ENCODE data around the gene SLC16A13. TPM values are rescaled to one million over a fixed set of nuclear protein-coding genes. Genes with fewer than 3 reads are reported as not detected.

Gene SLC16A13
- total RNA-seq, 6 experiments from 2014 or later: 14.7 to 66.4 (median 39.5) TPM

MicroRNA genes within 50 kb of the gene (microRNA counts, 767-probe panel; counts per million panel counts)
- 237 counts per million for microRNA hsa-miR-195-5p
- microRNA hsa-miR-497-5p: 237 counts per million

Small RNAs within 50 kb of the gene (small RNA-seq; reads per million reads assigned to genes)
- 0 reads per million in 2 experiments for gene AC120057.1

Other genes with a start within 250 kb of the SLC16A13 start
- gene TEKT1, start 204.3 kb upstream of the SLC16A13 start, total RNA-seq: not detected
- gene ALOX12, start 40.0 kb upstream of the SLC16A13 start, total RNA-seq: under 1 TPM in 2 of 6 experiments, not detected in 4; 0.17 to 0.27 TPM
- 100 to 1,000 TPM in 3 of 6 experiments, 10 to 100 TPM in 3; 72.5 to 141 (median 108) TPM for gene RNASEK, start 23.4 kb upstream of the SLC16A13 start, total RNA-seq
- 1 to 10 TPM in 5 of 6 experiments, under 1 TPM in 1; 0.71 to 3.5 (median 1.5) TPM for gene BCL6B, start 13.0 kb upstream of the SLC16A13 start, total RNA-seq
- 10 to 100 TPM in 1 of 6 experiments, 1 to 10 TPM in 4, under 1 TPM in 1; 0.84 to 10.2 (median 2.4) TPM for gene SLC16A11, start 8.1 kb downstream of the SLC16A13 start, total RNA-seq
- 1 to 10 TPM in 4 of 6 experiments, under 1 TPM in 2; 0.77 to 2.6 (median 1.5) TPM for gene CLEC10A, start 44.2 kb downstream of the SLC16A13 start, total RNA-seq
- gene ASGR2, start 78.8 kb downstream of the SLC16A13 start, total RNA-seq: 100 to 1,000 TPM; 412 to 553 (median 461) TPM
- gene ASGR1, start 143.4 kb downstream of the SLC16A13 start, total RNA-seq: 100 to 1,000 TPM; 399 to 624 (median 417) TPM
- gene DLG4, start 183.8 kb downstream of the SLC16A13 start, total RNA-seq: 1 to 10 TPM; 3.0 to 6.4 (median 4.1) TPM
- gene ACADVL, start 183.9 kb downstream of the SLC16A13 start, total RNA-seq: 1,000 to 10,000 TPM in 3 of 6 experiments, 100 to 1,000 TPM in 3; 640 to 1,849 (median 1,071) TPM
- 10 to 100 TPM in 4 of 6 experiments, 1 to 10 TPM in 2; 9.6 to 13.5 (median 12.8) TPM for gene DVL2, start 198.5 kb downstream of the SLC16A13 start, total RNA-seq
- gene PHF23, start 203.4 kb downstream of the SLC16A13 start, total RNA-seq: 10 to 100 TPM; 16.0 to 24.3 (median 18.2) TPM
- gene GABARAP, start 206.4 kb downstream of the SLC16A13 start, total RNA-seq: 100 to 1,000 TPM; 238 to 330 (median 244) TPM
- gene CTDNEP1, start 215.7 kb downstream of the SLC16A13 start, total RNA-seq: 10 to 100 TPM; 25.9 to 34.6 (median 31.9) TPM
- gene ELP5, start 216.2 kb downstream of the SLC16A13 start, total RNA-seq: 10 to 100 TPM; 14.2 to 29.6 (median 22.9) TPM
- 100 to 1,000 TPM in 1 of 6 experiments, 10 to 100 TPM in 4, 1 to 10 TPM in 1; 9.6 to 114 (median 23.3) TPM for gene CLDN7, start 226.5 kb downstream of the SLC16A13 start, total RNA-seq
- gene SLC2A4, start 245.7 kb downstream of the SLC16A13 start, total RNA-seq: 1 to 10 TPM in 4 of 6 experiments, under 1 TPM in 2; 0.66 to 2.1 (median 1.4) TPM

Data from right lobe of liver (tissue), 5 donors.